AG10803 (cell line): ENCODE results near the gene METAP1D.

Source experiments
- DNase-seq: peaks from one replicate; pipeline ENCODE4 v3.0.0; 2010; ENCODE audit warnings: low read depth
- H3K4me3 ChIP-seq: 2 replicates; pipeline ENCODE4 v1.5.1; 2011; ENCODE audit warnings: mild to moderate bottlenecking, low read length, control low read depth
- CTCF ChIP-seq: conservative IDR thresholded peaks from 2 replicates; pipeline ENCODE4 v1.5.1; 2011; ENCODE audit warnings: mild to moderate bottlenecking, low read length, control low read depth, inconsistent platforms

Gene METAP1D

GRCh38 chr2:172080641-172081220 is 81.0 kb downstream of the METAP1D start:
- DNase-seq, result no peak

GRCh38 chr2:172081221-172082022 is 81.7 kb downstream of the METAP1D start:
- TF ChIP-seq CTCF, result no peak
- no peak overlapping the region for H3K4me3 ChIP-seq
- DNase-seq, result no peak

More at GRCh38 chr2:172080641-172081220, 81.0 kb downstream of the METAP1D start:
- no peak overlapping the region for H3K4me3 ChIP-seq
- no peak for TF ChIP-seq CTCF

- DNase-seq, result no peak
- TF ChIP-seq CTCF, result no peak
- peak overlapping the region; percentile 67 for H3K4me3 ChIP-seq
These were observed 82.6 kb downstream of the METAP1D start for GRCh38 chr2:172082105-172082943.

- peak overlapping the region; percentile 67 for H3K4me3 ChIP-seq
- no peak for DNase-seq
- TF ChIP-seq CTCF, result no peak
These were observed 83.3 kb downstream of the METAP1D start for GRCh38 chr2:172082944-172083627.

GRCh38 chr2:172083628-172084394 is 84.1 kb downstream of the METAP1D start:
- no peak for DNase-seq
- peak overlapping the region; percentile 67 for H3K4me3 ChIP-seq
- TF ChIP-seq CTCF, result no peak

- DNase-seq, result no peak
- H3K4me3 ChIP-seq, result peak overlapping the region; percentile 67
- no peak for TF ChIP-seq CTCF
These were observed 84.6 kb downstream of the METAP1D start for GRCh38 chr2:172084395-172084644.
